ENCODE data around the gene SLC25A4. TPM values are rescaled to one million over a fixed set of nuclear protein-coding genes. Genes with fewer than 3 reads are reported as not detected.

SLC25A4 gene
- total and polyA plus RNA-seq, 7 donors, result 384 to 1,107 (median 795) TPM

- WGBS, 3 donors, result 52 to 57% (median 55%) methylated on average over 8 of the region's 8 CpGs
- intact Hi-C loops (cut with DNase I), result loop anchor here (2.0 to 10.0 kb wide), 4 partner anchors 33 to 354 kb away; no protein-coding TSS in a partner anchor
- TF ChIP-seq CTCF (IDR thresholded peaks at IDR 0.05), result no peak
- ATAC-seq (no peak), DNase-seq (no peak)
- no peak overlapping the region for H3K27ac ChIP-seq
- H3K36me3 ChIP-seq (ENCODE audit: insufficient read depth in 1 of 2, low read depth in 1 of 2), result no peaks in the 10 kb centered on the region
- H3K4me3 ChIP-seq, result no peak overlapping the region
- H3K27me3 ChIP-seq (ENCODE audit: insufficient read depth in 3 of 3, low read length in 2 of 3), result no peaks in the 10 kb centered on the region
- no peaks in the 10 kb centered on the region for H3K4me1 ChIP-seq
- H3K9me3 ChIP-seq, result no peaks in the 10 kb centered on the region
Observed at GRCh38 chr4:185099024-185099682, 43.9 kb upstream of the SLC25A4 start.

- intact Hi-C loops (cut with DNase I), result loop anchor here (2.0 to 10.0 kb wide), 4 partner anchors 32 to 355 kb away; no protein-coding TSS in a partner anchor
- no peak for TF ChIP-seq CTCF (IDR thresholded peaks at IDR 0.05)
- H3K27ac ChIP-seq, result no peak overlapping the region
- no peaks in the 10 kb centered on the region for H3K4me1 ChIP-seq
- H3K27me3 ChIP-seq (ENCODE audit: insufficient read depth in 3 of 3, low read length in 2 of 3), result no peaks in the 10 kb centered on the region
- DNase-seq, result no peak
- no peak for ATAC-seq
- 73 to 83% (median 77%) methylated on average over 8 of the region's 8 CpGs for WGBS, 3 donors
- H3K9me3 ChIP-seq, result no peaks in the 10 kb centered on the region
- no peaks in the 10 kb centered on the region for H3K36me3 ChIP-seq (ENCODE audit: insufficient read depth in 1 of 2, low read depth in 1 of 2)
- no peak overlapping the region for H3K4me3 ChIP-seq
Observed at GRCh38 chr4:185099940-185100339, 43.1 kb upstream of the SLC25A4 start.

GRCh38 chr4:185100423-185100822 is 42.6 kb upstream of the SLC25A4 start:
- H3K4me3 ChIP-seq, result no peak overlapping the region
- no peak for TF ChIP-seq CTCF (IDR thresholded peaks at IDR 0.05)
- 91 to 94% (median 92%) methylated on average over 7 of the region's 7 CpGs for WGBS, 3 donors

GRCh38 chr4:185101354-185101890 is 41.6 kb upstream of the SLC25A4 start:
- intact Hi-C loops (cut with DNase I), result no loop called here
- no peaks in the 10 kb centered on the region for H3K27me3 ChIP-seq (ENCODE audit: insufficient read depth in 3 of 3, low read length in 2 of 3)
- H3K4me3 ChIP-seq, result no peak overlapping the region
- no peak overlapping the region for H3K27ac ChIP-seq
- H3K9me3 ChIP-seq, result no peaks in the 10 kb centered on the region
- no peaks in the 10 kb centered on the region for H3K4me1 ChIP-seq
- ATAC-seq (no peak), DNase-seq (no peak)
- no peaks in the 10 kb centered on the region for H3K36me3 ChIP-seq (ENCODE audit: insufficient read depth in 1 of 2, low read depth in 1 of 2)
- no peak for TF ChIP-seq CTCF (IDR thresholded peaks at IDR 0.05)
- WGBS, 3 donors, result 63 to 72% (median 67%) methylated on average over 9 of the region's 9 CpGs

More at GRCh38 chr4:185100423-185100822, 42.6 kb upstream of the SLC25A4 start:
- Histone ChIP-seq H3K36me3 (ENCODE audit: insufficient read depth in 1 of 2, low read depth in 1 of 2) (no peaks in the 10 kb centered on the region), H3K27me3 (ENCODE audit: insufficient read depth in 3 of 3, low read length in 2 of 3) (no peaks in the 10 kb centered on the region), H3K27ac (no peak overlapping the region), H3K4me1 (no peaks in the 10 kb centered on the region), H3K9me3 (no peaks in the 10 kb centered on the region)
- no peak for ATAC-seq
- intact Hi-C loops (cut with DNase I), result no loop called here
- DNase-seq, result no peak

Measured in psoas muscle (tissue), 8 donors.